ENCODE results near the gene STRBP. TPM values are rescaled to one million over a fixed set of nuclear protein-coding genes. Genes with fewer than 3 reads are reported as not detected.
A peak's percentile ranks its signal among the peaks of the same experiment; 100 is the strongest.

STRBP gene
- total RNA-seq, 4 donors from 2014 or later = 6.0 to 9.3 (median 8.1) TPM

DNA sequence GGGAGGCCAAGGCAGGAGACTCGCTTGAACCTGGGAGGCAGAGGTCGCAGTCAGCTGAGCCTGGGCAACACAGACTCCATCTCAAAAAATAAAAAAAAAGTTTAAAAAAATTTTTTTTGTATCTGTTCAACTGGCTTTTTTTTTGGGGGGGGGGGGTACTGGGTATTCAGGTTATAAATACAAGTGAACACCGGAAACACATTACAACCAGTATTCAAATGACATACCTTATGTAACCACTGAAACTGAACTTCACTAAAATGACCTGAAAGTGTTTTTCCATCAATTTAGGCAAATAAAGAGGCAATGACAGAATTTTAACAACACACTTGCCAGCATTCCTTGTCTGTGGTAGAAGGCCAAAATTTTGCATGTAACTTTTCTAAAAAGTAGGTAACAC lies 33.5 kb downstream of the STRBP start:
- ATAC-seq (ENCODE audit: low FRiP score) = no peak
- no peak for DNase-seq (ENCODE audit: low spot score)
- TF ChIP-seq, protein P1, sequence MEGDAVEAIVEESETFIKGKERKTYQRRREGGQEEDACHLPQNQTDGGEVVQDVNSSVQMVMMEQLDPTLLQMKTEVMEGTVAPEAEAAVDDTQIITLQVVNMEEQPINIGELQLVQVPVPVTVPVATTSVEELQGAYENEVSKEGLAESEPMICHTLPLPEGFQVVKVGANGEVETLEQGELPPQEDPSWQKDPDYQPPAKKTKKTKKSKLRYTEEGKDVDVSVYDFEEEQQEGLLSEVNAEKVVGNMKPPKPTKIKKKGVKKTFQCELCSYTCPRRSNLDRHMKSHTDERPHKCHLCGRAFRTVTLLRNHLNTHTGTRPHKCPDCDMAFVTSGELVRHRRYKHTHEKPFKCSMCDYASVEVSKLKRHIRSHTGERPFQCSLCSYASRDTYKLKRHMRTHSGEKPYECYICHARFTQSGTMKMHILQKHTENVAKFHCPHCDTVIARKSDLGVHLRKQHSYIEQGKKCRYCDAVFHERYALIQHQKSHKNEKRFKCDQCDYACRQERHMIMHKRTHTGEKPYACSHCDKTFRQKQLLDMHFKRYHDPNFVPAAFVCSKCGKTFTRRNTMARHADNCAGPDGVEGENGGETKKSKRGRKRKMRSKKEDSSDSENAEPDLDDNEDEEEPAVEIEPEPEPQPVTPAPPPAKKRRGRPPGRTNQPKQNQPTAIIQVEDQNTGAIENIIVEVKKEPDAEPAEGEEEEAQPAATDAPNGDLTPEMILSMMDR (IDR thresholded peaks at IDR 0.05) = no peak

GRCh38 chr9:123232332-123232731 lies 36.1 kb downstream of the STRBP start:
- TF ChIP-seq, protein P1 (IDR thresholded peaks at IDR 0.05) = no peak
- ATAC-seq (ENCODE audit: low FRiP score) (peak; percentile 79), DNase-seq (ENCODE audit: low spot score) (no peak)

DNA sequence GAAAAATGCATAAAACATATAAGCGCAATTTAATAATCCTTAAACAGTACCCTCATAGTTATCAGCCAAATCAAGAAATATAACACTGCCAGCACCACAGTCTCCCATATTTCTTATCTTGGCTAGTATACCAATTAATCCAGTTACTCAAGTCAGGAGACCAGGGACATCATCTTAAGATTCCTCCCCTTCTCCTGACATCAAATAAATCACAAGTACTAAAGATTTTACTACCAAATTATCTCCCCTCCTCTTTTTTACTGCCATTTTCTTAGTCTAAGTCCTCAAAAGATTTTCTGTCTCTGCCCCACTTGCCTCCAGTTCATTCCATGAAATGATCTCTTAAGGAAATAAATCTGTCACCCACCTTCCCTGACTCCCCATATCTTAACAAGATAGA lies 37.0 kb downstream of the STRBP start:
- TF ChIP-seq, protein P1 (IDR thresholded peaks at IDR 0.05) = no peak
- ATAC-seq (ENCODE audit: low FRiP score) = no peak
- DNase-seq (ENCODE audit: low spot score) = no peak

- ATAC-seq (ENCODE audit: low FRiP score) = no peak
- no peak for DNase-seq (ENCODE audit: low spot score)
- TF ChIP-seq, protein P1 (IDR thresholded peaks at IDR 0.05) = no peak
Observed at GRCh38 chr9:123228967-123229366, 39.4 kb downstream of the STRBP start.

GRCh38 chr9:123225995-123226394 lies 42.4 kb downstream of the STRBP start:
- TF ChIP-seq, protein P1 (IDR thresholded peaks at IDR 0.05) = no peak
- no peak for ATAC-seq (ENCODE audit: low FRiP score)
- no peak for DNase-seq (ENCODE audit: low spot score)

DNA sequence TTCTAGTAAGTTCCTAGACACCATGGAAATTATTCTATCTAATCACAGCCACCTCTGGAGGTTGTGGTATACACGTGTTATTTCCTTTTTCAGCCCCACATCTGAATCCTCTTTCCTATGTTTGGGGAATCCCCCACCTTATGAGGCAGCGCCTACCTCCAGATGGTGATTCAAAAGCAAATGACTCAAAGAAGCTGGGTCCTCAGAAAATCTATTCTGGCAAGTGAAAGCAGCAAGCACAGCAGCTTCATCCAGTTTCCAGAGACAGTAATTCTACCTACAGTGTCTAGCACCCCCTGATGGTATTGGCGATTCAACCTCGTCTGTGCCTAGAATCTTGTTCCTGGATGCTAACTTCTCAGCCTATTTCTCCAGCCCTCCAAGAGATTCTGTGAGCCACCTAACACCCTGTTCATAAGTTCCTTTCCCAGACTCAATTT lies 43.0 kb downstream of the STRBP start:
- TF ChIP-seq, protein P1 (IDR thresholded peaks at IDR 0.05) = no peak
- no peak for DNase-seq (ENCODE audit: low spot score)
- ATAC-seq (ENCODE audit: low FRiP score) = peak; percentile 95

DNA sequence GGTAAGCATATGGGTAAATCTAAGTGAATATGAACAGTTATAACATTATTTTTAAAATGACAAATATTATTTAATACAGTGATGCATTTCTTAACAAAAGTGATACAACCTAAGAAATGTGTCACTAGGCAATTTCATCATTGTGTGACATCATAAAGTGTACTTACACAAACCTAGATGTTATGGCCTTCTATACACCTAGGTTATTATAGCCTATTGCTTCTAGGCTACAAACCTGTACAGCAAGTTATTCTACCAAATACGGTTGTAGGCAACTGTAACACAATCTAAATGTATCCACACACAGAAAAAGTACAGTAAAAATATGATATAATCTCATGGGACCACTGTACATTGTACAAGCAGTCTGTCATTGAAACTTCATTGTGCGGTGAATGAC lies 48.3 kb downstream of the STRBP start:
- no peak for DNase-seq (ENCODE audit: low spot score)
- TF ChIP-seq, protein P1 (IDR thresholded peaks at IDR 0.05) = no peak
- ATAC-seq (ENCODE audit: low FRiP score) = no peak
